SK-N-SH (cell line): ENCODE data around the gene ZIC3. TPM values are rescaled to one million over a fixed set of nuclear protein-coding genes. Genes with fewer than 3 reads are reported as not detected.

Experiments
- CTCF ChIA-PET: fragments of 300-600, 350-600 bp; formaldehyde crosslinking; extraction: SDS; loops from one replicate; lab custom pipeline; 2021; lab: Yijun Ruan, JAX
- POLR2A ChIA-PET: fragments of 350-600 bp; sonication (Branson Sonifier 250); formaldehyde crosslinking; extraction: SDS; loops from one replicate; lab custom pipeline; 2020; ENCODE audit warnings: antibody characterized with exemption, inconsistent platforms; lab: Yijun Ruan, JAX
- DNase-seq: peaks from one replicate; pipeline ENCODE4 v3.0.0; 2012
- H2AFZ ChIP-seq: fragments of 200-600 bp; sonication (generic); 2 replicates; pipeline ENCODE4 v1.8.1; 2016; ENCODE audit warnings: antibody characterized with exemption, mild to moderate bottlenecking, low read depth
- H3F3A ChIP-seq: fragments of 200-600 bp; sonication (generic); replicated peaks from 2 replicates; pipeline ENCODE3; 2016; ENCODE audit warnings: antibody characterized with exemption, mild to moderate bottlenecking; ENCODE audit not compliant: insufficient read depth
- H3K27ac ChIP-seq, 2 experiments: fragments of 200-500 bp in 1 of 2; fragments of 200-600 bp in 1 of 2; sonication (Bioruptor generic) in 1 of 2; sonication (generic), shearing (Covaris generic) in 1 of 2; 2 replicates each; pipeline versions ENCODE4 v1.5.1 to v1.6.1; 2014 to 2016; ENCODE audit warnings: low read depth in 2 of 2, inconsistent platforms in 1 of 2, low read length in 1 of 2, mild to moderate bottlenecking in 1 of 2, mixed read lengths in 1 of 2
- H3K27me3 ChIP-seq: fragments of 200-600 bp; sonication (generic), shearing (Covaris generic); 2 replicates; pipeline ENCODE4 v1.6.1; 2016; ENCODE audit warnings: mixed run types; ENCODE audit not compliant: insufficient read depth
- H3K36me3 ChIP-seq, 2 experiments: fragments of 200-500 bp in 1 of 2; fragments of 200-600 bp in 1 of 2; sonication (Bioruptor generic) in 1 of 2; sonication (generic) in 1 of 2; replicated peaks in 1 of 2; 2 replicates each; pipeline versions ENCODE3 to v1.5.1; 2014 to 2016; ENCODE audit warnings: low read length in 1 of 2, mild to moderate bottlenecking in 1 of 2; ENCODE audit not compliant: insufficient read depth in 2 of 2, control insufficient read depth in 1 of 2
- H3K4me1 ChIP-seq, 2 experiments: fragments of 200-500 bp in 1 of 2; fragments of 200-600 bp in 1 of 2; sonication (Bioruptor generic) in 1 of 2; sonication (generic), shearing (Covaris generic) in 1 of 2; 2 replicates each; pipeline versions ENCODE4 v1.5.1 to v1.6.1; 2014 to 2016; ENCODE audit warnings: low read depth in 1 of 2, low read length in 1 of 2, mixed run types in 1 of 2; ENCODE audit not compliant: insufficient read depth in 2 of 2, control insufficient read depth in 1 of 2
- H3K4me2 ChIP-seq: fragments of 200-600 bp; sonication (generic), shearing (Covaris generic); 2 replicates; pipeline ENCODE4 v1.6.1; 2017; ENCODE audit warnings: mixed run types
- H3K4me3 ChIP-seq, 2 experiments: fragments of 200-500 bp in 1 of 2; fragments of 200-600 bp in 1 of 2; sonication (Bioruptor generic) in 1 of 2; sonication (generic), shearing (Covaris generic) in 1 of 2; 2 replicates each; pipeline versions ENCODE4 v1.5.1 to v1.8.1; 2014 to 2016; ENCODE audit warnings: low read depth in 2 of 2, inconsistent platforms in 1 of 2, low read length in 1 of 2, mild to moderate bottlenecking in 1 of 2, mixed read lengths in 1 of 2, moderate library complexity in 1 of 2
- H3K79me2 ChIP-seq: fragments of 200-600 bp; sonication (generic); 2 replicates; pipeline ENCODE4 v1.8.1; 2017; ENCODE audit warnings: mild to moderate bottlenecking; ENCODE audit not compliant: insufficient read depth
- H3K9ac ChIP-seq: fragments of 200-600 bp; sonication (generic); 2 replicates; pipeline ENCODE4 v1.6.1; 2017; ENCODE audit warnings: mixed run types
- H3K9me2 ChIP-seq: fragments of 200-600 bp; sonication (generic); 2 replicates; pipeline ENCODE4 v1.6.1; 2017; ENCODE audit warnings: mixed run types
- H3K9me3 ChIP-seq: fragments of 200-600 bp; sonication (generic); 2 replicates; pipeline ENCODE4 v1.6.1; 2017; ENCODE audit warnings: mixed run types, mild to moderate bottlenecking, moderate library complexity
- H4K20me1 ChIP-seq: fragments of 200-600 bp; sonication (generic); 2 replicates; pipeline ENCODE4 v1.6.1; 2017; ENCODE audit warnings: mild to moderate bottlenecking, mixed run types; ENCODE audit not compliant: insufficient read depth
- ELF1 ChIP-seq: IDR thresholded peaks from 2 replicates; pipeline ENCODE4 v1.4.0; 2012
- FOSL2 ChIP-seq: IDR thresholded peaks from 2 replicates; pipeline ENCODE4 v1.4.0; 2012; ENCODE audit warnings: low read depth, mild to moderate bottlenecking, moderate library complexity, borderline replicate concordance
- FOXM1 ChIP-seq: IDR thresholded peaks from 2 replicates; pipeline ENCODE4 v1.4.0; 2012; ENCODE audit warnings: low read depth, mild to moderate bottlenecking
- MXI1 ChIP-seq: IDR thresholded peaks from 2 replicates; pipeline ENCODE4 v1.6.1; 2012; ENCODE audit warnings: mild to moderate bottlenecking, low read depth, low read length, improper control_type of control experiment
- NRF1 ChIP-seq: IDR thresholded peaks from 2 replicates; pipeline ENCODE4 v1.6.1; 2012; ENCODE audit warnings: low read depth, mild to moderate bottlenecking, low read length
- PBX3 ChIP-seq: IDR thresholded peaks from 2 replicates; pipeline ENCODE4; 2012
- POLR2AphosphoS5 ChIP-seq: IDR thresholded peaks from 2 replicates; pipeline ENCODE4 v1.6.1; 2012; ENCODE audit warnings: low read depth, low read length
- RAD21 ChIP-seq: IDR thresholded peaks from 2 replicates; pipeline ENCODE4 v1.6.1; 2012; ENCODE audit warnings: mild to moderate bottlenecking, low read length
- RFX5 ChIP-seq: IDR thresholded peaks from 2 replicates; pipeline ENCODE4 v1.6.1; 2012; ENCODE audit warnings: mild to moderate bottlenecking, improper control_type of control experiment, low read length
- RXRA ChIP-seq: IDR thresholded peaks from 2 replicates; pipeline ENCODE4 v1.4.0; 2012; ENCODE audit warnings: low read depth, mild to moderate bottlenecking, borderline replicate concordance
- SIN3A ChIP-seq: IDR thresholded peaks from 2 replicates; pipeline ENCODE4 v1.6.1; 2012; ENCODE audit warnings: low read depth, mild to moderate bottlenecking, low read length, moderate library complexity, borderline replicate concordance
- SMC3 ChIP-seq: IDR thresholded peaks from 2 replicates; pipeline ENCODE4 v1.6.1; 2012; ENCODE audit warnings: low read depth, low read length, improper control_type of control experiment
- TAF1 ChIP-seq: IDR thresholded peaks from 2 replicates; pipeline ENCODE4 v1.6.1; 2012; ENCODE audit warnings: low read depth, mild to moderate bottlenecking, low read length, moderate library complexity, borderline replicate concordance
- TCF12 ChIP-seq: IDR thresholded peaks from 2 replicates; pipeline ENCODE4 v1.4.0; 2012
- USF2 ChIP-seq: fragments of 150-350 bp; IDR thresholded peaks from 2 replicates; pipeline ENCODE4 v1.6.1; 2017; ENCODE audit warnings: antibody characterized with exemption, low read length, low read depth, borderline replicate concordance
- YY1 ChIP-seq: IDR thresholded peaks from 2 replicates; pipeline ENCODE4 v1.4.0; 2012; ENCODE audit warnings: low read depth, mild to moderate bottlenecking
- WGBS: methylation state at CpG from one replicate; pipeline ENCODE4 v1.1.6; 2017; ENCODE audit warnings: low lambda C conversion rate; 5-methylcytosine and 5-hydroxymethylcytosine counted together
- polyA plus RNA-seq, 3 experiments: library from polyadenylated mRNA; depleted of rRNA; stranded (reverse); fragments of >200 nt; gene quantifications; 2 replicates each; pipeline ENCODE4 v1.2.3, GENCODE V29; 2012
- TF ChIP-seq, protein P1 (sequence below): IDR thresholded peaks from 2 replicates; pipeline ENCODE4 v1.4.0; 2012; ENCODE audit warnings: low read depth, borderline replicate concordance
- TF ChIP-seq, protein P2 (sequence below): fragments of 200-600 bp; sonication (generic); IDR thresholded peaks from 2 replicates; pipeline ENCODE4 v1.6.1; 2017; ENCODE audit warnings: antibody characterized with exemption, mild to moderate bottlenecking, moderate library complexity

ZIC3 gene
- polyA plus RNA-seq, 1 of the 3 experiments (the other 2 are of a cell fraction): not detected

DNA sequence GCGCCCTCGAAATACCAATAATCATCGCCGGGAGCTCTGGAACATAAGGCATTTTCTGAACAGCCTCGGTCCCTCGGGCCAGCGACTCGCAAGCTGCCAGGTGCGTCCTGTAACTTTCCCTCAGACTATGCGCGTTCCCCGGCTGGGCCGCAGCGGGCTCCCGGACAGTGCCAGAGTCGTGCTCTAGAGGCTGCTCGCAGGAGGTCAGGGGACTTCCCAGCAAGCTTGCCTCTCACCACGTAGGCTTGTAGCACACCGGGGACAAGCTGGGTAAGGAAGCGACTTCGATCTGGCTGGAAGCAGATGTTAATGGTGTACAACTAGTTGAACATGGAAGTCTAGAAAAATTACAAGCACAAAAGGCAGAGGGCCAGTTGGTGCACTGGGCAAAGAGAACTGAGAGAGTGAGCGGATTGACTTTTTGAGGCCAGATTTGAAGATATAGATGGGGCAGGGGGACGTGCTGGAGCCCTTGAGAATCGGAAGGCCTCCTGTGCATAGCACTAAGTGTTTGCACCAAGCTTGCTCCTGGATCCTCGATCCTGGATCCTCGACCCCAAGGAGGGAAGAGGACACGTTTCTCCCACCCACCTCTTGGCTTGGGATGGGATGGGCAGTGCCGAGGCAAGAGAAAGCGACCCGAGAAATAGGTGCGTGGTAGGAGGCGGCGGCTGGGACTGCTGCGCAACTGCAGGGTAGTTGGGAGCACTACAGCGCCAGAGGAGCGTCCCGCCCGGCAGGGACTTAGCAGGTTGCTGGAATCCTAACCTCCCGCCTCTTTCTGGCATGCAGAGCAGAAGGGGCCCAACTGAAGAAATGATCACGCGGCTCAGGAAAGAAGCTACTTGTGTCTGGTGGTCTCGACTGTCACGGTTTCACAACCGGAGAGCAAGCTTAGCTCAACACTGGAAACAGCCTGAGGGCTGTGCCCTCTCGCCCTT lies 19.9 kb upstream of the ZIC3 start:
- Histone ChIP-seq H4K20me1 (no peaks in the 10 kb centered on the region), H2AFZ (no peak overlapping the region), H3K4me1 (no peaks in the 10 kb centered on the region), H3K79me2 (no peaks in the 10 kb centered on the region), H3K9me3 (no peaks in the 10 kb centered on the region), H3F3A (no peaks in the 10 kb centered on the region), H3K4me3 (no peak overlapping the region), H3K36me3 (no peaks in the 10 kb centered on the region), H3K9ac (no peak overlapping the region), H3K4me2 (no peak overlapping the region), H3K27me3 (peaks cover 15% of the 10 kb centered on the region; the same call in 1 of the 2 replicates), H3K27ac (no peak overlapping the region), H3K9me2 (no peaks in the 10 kb centered on the region)
- no peak for DNase-seq
- 28% methylated on average over 39 of the region's 45 CpGs for WGBS
- TF ChIP-seq NRF1: no peak
- no peak for TF ChIP-seq PBX3
- TF ChIP-seq TAF1: no peak
- TF ChIP-seq ELF1: no peak
- TF ChIP-seq RFX5: no peak
- TF ChIP-seq, protein P1, sequence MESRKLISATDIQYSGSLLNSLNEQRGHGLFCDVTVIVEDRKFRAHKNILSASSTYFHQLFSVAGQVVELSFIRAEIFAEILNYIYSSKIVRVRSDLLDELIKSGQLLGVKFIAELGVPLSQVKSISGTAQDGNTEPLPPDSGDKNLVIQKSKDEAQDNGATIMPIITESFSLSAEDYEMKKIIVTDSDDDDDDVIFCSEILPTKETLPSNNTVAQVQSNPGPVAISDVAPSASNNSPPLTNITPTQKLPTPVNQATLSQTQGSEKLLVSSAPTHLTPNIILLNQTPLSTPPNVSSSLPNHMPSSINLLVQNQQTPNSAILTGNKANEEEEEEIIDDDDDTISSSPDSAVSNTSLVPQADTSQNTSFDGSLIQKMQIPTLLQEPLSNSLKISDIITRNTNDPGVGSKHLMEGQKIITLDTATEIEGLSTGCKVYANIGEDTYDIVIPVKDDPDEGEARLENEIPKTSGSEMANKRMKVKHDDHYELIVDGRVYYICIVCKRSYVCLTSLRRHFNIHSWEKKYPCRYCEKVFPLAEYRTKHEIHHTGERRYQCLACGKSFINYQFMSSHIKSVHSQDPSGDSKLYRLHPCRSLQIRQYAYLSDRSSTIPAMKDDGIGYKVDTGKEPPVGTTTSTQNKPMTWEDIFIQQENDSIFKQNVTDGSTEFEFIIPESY: no peak
- no peak for TF ChIP-seq SMC3
- TF ChIP-seq, protein P2, sequence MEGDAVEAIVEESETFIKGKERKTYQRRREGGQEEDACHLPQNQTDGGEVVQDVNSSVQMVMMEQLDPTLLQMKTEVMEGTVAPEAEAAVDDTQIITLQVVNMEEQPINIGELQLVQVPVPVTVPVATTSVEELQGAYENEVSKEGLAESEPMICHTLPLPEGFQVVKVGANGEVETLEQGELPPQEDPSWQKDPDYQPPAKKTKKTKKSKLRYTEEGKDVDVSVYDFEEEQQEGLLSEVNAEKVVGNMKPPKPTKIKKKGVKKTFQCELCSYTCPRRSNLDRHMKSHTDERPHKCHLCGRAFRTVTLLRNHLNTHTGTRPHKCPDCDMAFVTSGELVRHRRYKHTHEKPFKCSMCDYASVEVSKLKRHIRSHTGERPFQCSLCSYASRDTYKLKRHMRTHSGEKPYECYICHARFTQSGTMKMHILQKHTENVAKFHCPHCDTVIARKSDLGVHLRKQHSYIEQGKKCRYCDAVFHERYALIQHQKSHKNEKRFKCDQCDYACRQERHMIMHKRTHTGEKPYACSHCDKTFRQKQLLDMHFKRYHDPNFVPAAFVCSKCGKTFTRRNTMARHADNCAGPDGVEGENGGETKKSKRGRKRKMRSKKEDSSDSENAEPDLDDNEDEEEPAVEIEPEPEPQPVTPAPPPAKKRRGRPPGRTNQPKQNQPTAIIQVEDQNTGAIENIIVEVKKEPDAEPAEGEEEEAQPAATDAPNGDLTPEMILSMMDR: no peak
- TF ChIP-seq SIN3A: no peak
- no peak for TF ChIP-seq TCF12
- no peak for TF ChIP-seq MXI1
- TF ChIP-seq USF2: no peak
- TF ChIP-seq POLR2AphosphoS5: no peak
- TF ChIP-seq FOSL2: no peak
- TF ChIP-seq FOXM1: no peak
- no peak for TF ChIP-seq RAD21
- TF ChIP-seq YY1: no peak
- no peak for TF ChIP-seq RXRA
- ChIA-PET CTCF (no interaction called here), POLR2A (no interaction called here)
